ENCODE measurements around the gene SUPT3H. TPM values are rescaled to one million over a fixed set of nuclear protein-coding genes. Genes with fewer than 3 reads are reported as not detected.

The SUPT3H gene
- total and polyA plus RNA-seq, 9 donors: 10.3 to 23.1 (median 16.2) TPM

DNA sequence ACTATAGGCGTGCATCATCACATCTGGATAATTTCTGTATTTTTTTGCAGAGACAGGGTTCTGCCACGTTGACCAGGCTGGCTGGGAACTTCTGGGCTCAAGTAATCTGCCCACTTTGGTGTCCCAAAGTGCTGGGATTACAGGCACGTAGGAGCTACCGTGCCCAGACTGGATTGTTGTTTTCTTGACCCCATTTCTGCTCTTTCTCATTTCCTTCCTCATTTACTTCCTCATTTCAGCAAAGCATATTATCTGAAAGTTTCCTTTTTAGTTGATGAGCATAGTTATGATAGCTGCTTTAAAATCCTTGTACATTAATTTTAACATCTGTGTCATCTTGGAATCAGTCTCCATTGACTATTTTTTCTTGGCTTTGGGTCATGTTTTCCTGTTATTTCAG, 350.6 kb downstream of the SUPT3H start:
- no peaks in the 10 kb centered on the region for H3K4me1 ChIP-seq (ENCODE audit: insufficient read depth)
- intact Hi-C loops (cut with DNase I): no loop called here
- H3K9me3 ChIP-seq: no peaks in the 10 kb centered on the region
- no peak for DNase-seq
- H3K27me3 ChIP-seq: no peaks in the 10 kb centered on the region
- no peaks in the 10 kb centered on the region for H3K36me3 ChIP-seq
- H3K27ac ChIP-seq: no peak overlapping the region
- TF ChIP-seq, protein P1, sequence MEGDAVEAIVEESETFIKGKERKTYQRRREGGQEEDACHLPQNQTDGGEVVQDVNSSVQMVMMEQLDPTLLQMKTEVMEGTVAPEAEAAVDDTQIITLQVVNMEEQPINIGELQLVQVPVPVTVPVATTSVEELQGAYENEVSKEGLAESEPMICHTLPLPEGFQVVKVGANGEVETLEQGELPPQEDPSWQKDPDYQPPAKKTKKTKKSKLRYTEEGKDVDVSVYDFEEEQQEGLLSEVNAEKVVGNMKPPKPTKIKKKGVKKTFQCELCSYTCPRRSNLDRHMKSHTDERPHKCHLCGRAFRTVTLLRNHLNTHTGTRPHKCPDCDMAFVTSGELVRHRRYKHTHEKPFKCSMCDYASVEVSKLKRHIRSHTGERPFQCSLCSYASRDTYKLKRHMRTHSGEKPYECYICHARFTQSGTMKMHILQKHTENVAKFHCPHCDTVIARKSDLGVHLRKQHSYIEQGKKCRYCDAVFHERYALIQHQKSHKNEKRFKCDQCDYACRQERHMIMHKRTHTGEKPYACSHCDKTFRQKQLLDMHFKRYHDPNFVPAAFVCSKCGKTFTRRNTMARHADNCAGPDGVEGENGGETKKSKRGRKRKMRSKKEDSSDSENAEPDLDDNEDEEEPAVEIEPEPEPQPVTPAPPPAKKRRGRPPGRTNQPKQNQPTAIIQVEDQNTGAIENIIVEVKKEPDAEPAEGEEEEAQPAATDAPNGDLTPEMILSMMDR (IDR thresholded peaks at IDR 0.05): no peak
- TF ChIP-seq POLR2A (IDR thresholded peaks at IDR 0.05) (no peak), EP300 (IDR thresholded peaks at IDR 0.05) (no peak)
- H3K4me3 ChIP-seq: no peak overlapping the region
- WGBS, 3 donors: 90 to 93% (median 90%) methylated on average over 4 of the region's 4 CpGs

DNA sequence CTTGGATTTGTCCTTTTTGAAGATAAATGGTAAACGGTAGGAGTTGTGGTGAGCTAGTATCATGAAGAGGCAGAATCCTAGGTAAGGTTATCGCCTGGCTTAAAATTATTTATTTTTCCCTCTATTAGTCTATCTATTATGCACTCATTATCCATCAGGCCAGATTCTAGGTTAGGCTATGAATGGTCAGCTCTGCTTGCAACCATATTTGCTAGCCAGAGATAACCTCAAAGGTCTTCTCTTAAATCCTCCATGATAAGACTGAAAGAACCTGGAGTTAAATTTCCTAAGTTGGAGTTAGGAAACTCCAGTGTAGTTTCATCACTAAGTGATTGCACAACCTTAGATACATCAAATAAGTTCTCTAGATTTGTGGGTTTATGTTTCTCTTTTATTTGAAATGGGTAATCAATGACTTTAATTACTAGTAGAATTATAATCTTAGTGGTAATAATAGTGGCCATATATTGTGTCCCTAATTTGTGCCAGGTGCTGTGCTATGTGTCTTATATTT, 351.7 kb downstream of the SUPT3H start:
- Histone ChIP-seq H3K9me3 (no peaks in the 10 kb centered on the region), H3K36me3 (no peaks in the 10 kb centered on the region), H3K27me3 (no peaks in the 10 kb centered on the region), H3K4me1 (ENCODE audit: insufficient read depth) (no peaks in the 10 kb centered on the region), H3K4me3 (no peak overlapping the region), H3K27ac (no peak overlapping the region)
- DNase-seq: no peak
- 91 to 94% (median 91%) methylated on average over 2 of the region's 2 CpGs for WGBS, 3 donors
- intact Hi-C loops (cut with DNase I): no loop called here
- TF ChIP-seq, protein P1 (IDR thresholded peaks at IDR 0.05): no peak
- TF ChIP-seq POLR2A (IDR thresholded peaks at IDR 0.05) (no peak), EP300 (IDR thresholded peaks at IDR 0.05) (no peak)

DNA sequence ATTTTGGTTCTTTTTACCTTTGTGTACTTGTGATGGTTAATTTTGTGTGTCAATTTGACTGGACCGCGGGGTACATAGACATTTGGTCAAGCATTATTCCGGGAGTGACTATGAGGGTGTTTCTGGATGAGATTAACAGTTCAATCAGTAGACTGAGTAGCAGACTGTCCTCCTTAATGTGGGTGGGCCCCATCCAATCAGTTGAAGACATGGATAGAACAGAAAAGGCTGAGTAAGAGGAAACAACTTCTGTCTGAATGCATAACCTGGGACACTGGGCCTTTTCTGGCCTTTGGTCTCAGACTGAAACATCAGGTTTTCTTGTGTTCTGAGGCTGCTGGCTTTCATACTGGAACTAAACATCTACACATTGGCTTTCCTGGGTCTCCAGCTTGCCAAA, 353.1 kb downstream of the SUPT3H start:
- no peak for DNase-seq
- H3K4me3 ChIP-seq: no peak overlapping the region
- intact Hi-C loops (cut with DNase I): no loop called here
- H3K36me3 ChIP-seq: no peaks in the 10 kb centered on the region
- no peaks in the 10 kb centered on the region for H3K27me3 ChIP-seq
- no peak overlapping the region for H3K27ac ChIP-seq
- WGBS, 3 donors: 96 to 97% (median 96%) methylated on average over 3 of the region's 3 CpGs
- no peak for TF ChIP-seq POLR2A (IDR thresholded peaks at IDR 0.05)
- TF ChIP-seq EP300 (IDR thresholded peaks at IDR 0.05): no peak
- TF ChIP-seq, protein P1 (IDR thresholded peaks at IDR 0.05): no peak
- H3K9me3 ChIP-seq: no peaks in the 10 kb centered on the region
- no peaks in the 10 kb centered on the region for H3K4me1 ChIP-seq (ENCODE audit: insufficient read depth)

DNA sequence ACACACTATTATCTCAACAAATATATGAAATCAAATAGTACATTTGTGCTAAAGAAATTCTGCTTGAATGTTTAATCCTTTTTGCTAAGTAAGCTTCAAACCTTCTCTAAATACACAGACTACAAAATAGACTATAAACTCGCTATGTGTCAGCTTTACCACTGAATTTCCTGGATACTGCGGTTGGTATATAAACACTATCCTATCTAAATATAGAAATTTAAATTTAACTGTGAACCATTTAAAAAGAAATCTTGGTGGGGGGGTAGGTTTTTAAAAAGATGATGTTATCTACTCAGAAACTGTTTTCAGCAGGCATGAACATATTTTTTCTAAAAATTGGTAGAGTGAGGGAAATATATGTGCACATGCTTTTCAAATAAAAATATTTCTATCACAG, 356.1 kb downstream of the SUPT3H start:
- intact Hi-C loops (cut with DNase I): no loop called here
- Histone ChIP-seq H3K4me1 (ENCODE audit: insufficient read depth) (no peaks in the 10 kb centered on the region), H3K36me3 (no peaks in the 10 kb centered on the region), H3K9me3 (no peaks in the 10 kb centered on the region), H3K27ac (no peak overlapping the region), H3K27me3 (no peaks in the 10 kb centered on the region), H3K4me3 (no peak overlapping the region)
- no peak for DNase-seq
- WGBS, 3 donors: 50 to 60% (median 60%) methylated on average over 2 of the region's 2 CpGs
- no peak for TF ChIP-seq EP300 (IDR thresholded peaks at IDR 0.05)
- no peak for TF ChIP-seq POLR2A (IDR thresholded peaks at IDR 0.05)
- TF ChIP-seq, protein P1 (IDR thresholded peaks at IDR 0.05): no peak

Measured in ovary (tissue), 9 donors.